Thyroid gland (tissue), 4 donors: ENCODE results near the gene EIF2B4. TPM values are rescaled to one million over a fixed set of nuclear protein-coding genes. Genes with fewer than 3 reads are reported as not detected.

Experiments used
- DNase-seq, 2 donors: peaks; one replicate each; pipeline ENCODE4 v3.0.0-alpha.2; 2019
- H3K27ac ChIP-seq, 3 donors: fragments of 200-600 bp; sonication (generic); 1 replicate in 2 of 3; 2 replicates in 1 of 3; pipeline ENCODE4 v1.5.1; 2016 to 2019; ENCODE audit warnings: mild to moderate bottlenecking in 1 of 3, moderate library complexity in 1 of 3
- H3K27me3 ChIP-seq: fragments of 200-600 bp; sonication (generic); one replicate; pipeline ENCODE4 v1.5.1; 2019
- H3K36me3 ChIP-seq, 2 donors: fragments of 200-600 bp; sonication (generic); one replicate each; pipeline ENCODE4 v1.5.1; 2016 to 2019
- H3K4me1 ChIP-seq, 2 donors: fragments of 200-600 bp; sonication (generic); one replicate each; pipeline ENCODE4 v1.5.1; 2017 to 2019
- H3K4me3 ChIP-seq, 3 donors: fragments of 200-600 bp; sonication (generic); replicated peaks in 1 of 3; 1 replicate in 2 of 3; 2 replicates in 1 of 3; pipeline ENCODE4 v1.5.1; 2016; ENCODE audit warnings: mild to moderate bottlenecking in 1 of 3
- H3K9me3 ChIP-seq: fragments of 200-600 bp; sonication (generic); one replicate; pipeline ENCODE4 v1.5.1; 2017
- POLR2A ChIP-seq, 2 donors: fragments of 450-650 bp; IDR thresholded peaks; one replicate each; pipeline ENCODE4 v1.6.1; 2017; ENCODE audit warnings: antibody characterized with exemption in 2 of 2, mild to moderate bottlenecking in 2 of 2, moderate library complexity in 1 of 2
- WGBS, 2 donors: methylation state at CpG; one replicate each; pipeline ENCODE4 v1.1.5; 2017; 5-methylcytosine and 5-hydroxymethylcytosine counted together
- intact Hi-C: fragments of 100-400 bp; cut with DNase I; formaldehyde crosslinking; loops from one replicate; pipeline ENCODE4 v1.15.1; 2023
- total RNA-seq, 4 donors: library from RNA; depleted of rRNA; stranded (reverse); fragments of >200 nt; gene quantifications; one replicate each; pipeline ENCODE4 v1.2.3, GENCODE V29; 2016
- TF ChIP-seq, protein P1 (sequence below), 6 experiments: fragments of 200-600 bp in 3 of 6; fragments of 450-650 bp in 3 of 6; sonication (generic) in 3 of 6; IDR thresholded peaks; one replicate each; pipeline ENCODE4 v1.5.1; 2016 to 2019; ENCODE audit warnings: antibody characterized with exemption in 6 of 6, mild to moderate bottlenecking in 2 of 6, inconsistent platforms in 1 of 6, moderate library complexity in 1 of 6

Gene EIF2B4
- total RNA-seq, 4 donors from 2014 or later: 34.7 to 44.0 (median 38.6) TPM

- Histone ChIP-seq H3K4me1 (no peaks in the 10 kb centered on the region), H3K27ac (no peak overlapping the region), H3K4me3 (no peak overlapping the region), H3K36me3 (no peaks in the 10 kb centered on the region), H3K27me3 (no peaks in the 10 kb centered on the region), H3K9me3 (no peaks in the 10 kb centered on the region)
- intact Hi-C loops: no loop called here
- no peak for TF ChIP-seq POLR2A (IDR thresholded peaks at IDR 0.05)
- TF ChIP-seq, protein P1, sequence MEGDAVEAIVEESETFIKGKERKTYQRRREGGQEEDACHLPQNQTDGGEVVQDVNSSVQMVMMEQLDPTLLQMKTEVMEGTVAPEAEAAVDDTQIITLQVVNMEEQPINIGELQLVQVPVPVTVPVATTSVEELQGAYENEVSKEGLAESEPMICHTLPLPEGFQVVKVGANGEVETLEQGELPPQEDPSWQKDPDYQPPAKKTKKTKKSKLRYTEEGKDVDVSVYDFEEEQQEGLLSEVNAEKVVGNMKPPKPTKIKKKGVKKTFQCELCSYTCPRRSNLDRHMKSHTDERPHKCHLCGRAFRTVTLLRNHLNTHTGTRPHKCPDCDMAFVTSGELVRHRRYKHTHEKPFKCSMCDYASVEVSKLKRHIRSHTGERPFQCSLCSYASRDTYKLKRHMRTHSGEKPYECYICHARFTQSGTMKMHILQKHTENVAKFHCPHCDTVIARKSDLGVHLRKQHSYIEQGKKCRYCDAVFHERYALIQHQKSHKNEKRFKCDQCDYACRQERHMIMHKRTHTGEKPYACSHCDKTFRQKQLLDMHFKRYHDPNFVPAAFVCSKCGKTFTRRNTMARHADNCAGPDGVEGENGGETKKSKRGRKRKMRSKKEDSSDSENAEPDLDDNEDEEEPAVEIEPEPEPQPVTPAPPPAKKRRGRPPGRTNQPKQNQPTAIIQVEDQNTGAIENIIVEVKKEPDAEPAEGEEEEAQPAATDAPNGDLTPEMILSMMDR (IDR thresholded peaks at IDR 0.05): no peak
- WGBS, 2 donors: 97 to 98% methylated on average over 33 of the region's 33 CpGs
- DNase-seq: no peak
Observed at GRCh38 chr2:27393225-27393624, 23.1 kb upstream of the EIF2B4 start.

DNA sequence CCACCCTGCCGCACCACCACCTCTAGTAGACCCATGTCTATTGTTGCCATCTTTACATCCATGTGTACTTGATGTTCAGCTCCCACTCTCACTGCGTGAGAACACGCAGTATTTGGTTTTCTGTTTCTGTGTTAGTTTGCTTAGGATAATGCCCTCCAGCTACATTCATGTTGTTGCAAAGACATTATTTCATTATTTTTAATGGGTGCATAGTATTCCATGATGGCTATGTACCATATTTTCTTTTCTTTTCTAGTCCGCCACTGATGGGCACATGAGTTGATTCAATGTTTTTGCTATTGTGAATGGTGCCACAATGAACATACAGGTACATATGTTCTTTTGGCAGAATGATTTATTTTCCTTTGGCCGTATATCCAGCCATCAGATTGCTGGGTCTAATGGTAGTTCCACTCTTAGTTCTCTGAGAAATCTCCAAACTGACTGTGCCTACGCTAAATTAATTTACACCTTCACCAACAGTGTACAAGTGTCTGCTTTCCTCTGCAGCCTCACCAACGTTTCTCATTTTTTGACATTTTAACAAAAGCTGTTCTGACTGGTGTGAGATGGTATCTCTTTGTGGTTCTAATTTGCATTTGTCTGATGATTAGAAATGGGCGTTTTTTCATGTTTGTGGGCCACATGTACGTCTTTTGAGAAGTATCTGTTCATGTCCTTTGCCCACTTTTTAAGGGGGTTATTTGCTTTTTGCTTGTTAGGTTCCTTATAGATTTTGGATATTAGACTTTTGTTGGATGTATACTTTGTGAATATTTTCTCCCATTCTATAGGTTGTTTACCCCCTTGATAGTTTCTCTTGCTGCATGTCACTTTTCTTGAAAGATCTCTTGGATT is 20.9 kb upstream of the EIF2B4 start:
- no peak for DNase-seq
- H3K9me3 ChIP-seq: no peaks in the 10 kb centered on the region
- intact Hi-C loops: no loop called here
- whole genome bisulfite sequencing, 2 donors: 95 to 96% methylated on average over 9 of the region's 9 CpGs
- H3K36me3 ChIP-seq: no peaks in the 10 kb centered on the region
- H3K27me3 ChIP-seq: no peaks in the 10 kb centered on the region
- H3K4me1 ChIP-seq: no peaks in the 10 kb centered on the region
- no peak for TF ChIP-seq POLR2A (IDR thresholded peaks at IDR 0.05)
- TF ChIP-seq, protein P1 (IDR thresholded peaks at IDR 0.05): no peak
- H3K4me3 ChIP-seq: no peak overlapping the region
- H3K27ac ChIP-seq: no peak overlapping the region

DNA sequence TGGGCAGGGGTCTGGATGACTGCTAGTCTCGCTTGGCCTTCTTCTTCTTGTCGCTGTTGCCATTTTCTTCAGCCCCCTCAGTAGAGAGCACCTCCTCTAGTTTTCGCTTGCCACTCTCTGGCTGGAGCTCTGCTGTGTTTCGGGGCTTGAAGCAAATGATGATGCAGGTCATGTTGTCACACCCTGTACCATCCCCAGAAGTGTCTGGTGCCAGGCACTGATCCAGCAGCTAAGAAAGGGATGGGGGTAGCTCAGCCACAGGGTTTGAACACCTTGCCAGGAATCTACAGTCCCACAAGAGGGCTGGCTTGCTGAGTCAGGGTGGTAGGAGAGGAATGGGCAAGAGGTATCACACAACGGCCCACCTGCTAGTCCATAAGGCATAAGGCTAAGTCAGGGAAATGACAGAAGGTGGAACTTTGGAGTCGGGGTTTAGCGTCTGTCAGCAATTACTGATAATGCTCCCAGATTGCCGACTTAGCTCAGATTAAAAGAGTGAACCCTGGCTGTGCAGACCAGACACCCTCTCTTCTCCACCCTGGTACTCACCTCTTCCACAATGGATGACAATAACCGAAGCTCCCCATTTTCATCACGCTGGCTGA is 11.5 kb upstream of the EIF2B4 start:
- TF ChIP-seq, protein P1 (IDR thresholded peaks at IDR 0.05): no peak
- no peak for TF ChIP-seq POLR2A (IDR thresholded peaks at IDR 0.05)
- no peak for DNase-seq
- H3K4me1 ChIP-seq: peaks cover 12 to 28% of the 10 kb centered on the region in 2 donors
- no peak overlapping the region for H3K4me3 ChIP-seq
- no peaks in the 10 kb centered on the region for H3K27me3 ChIP-seq
- no peaks in the 10 kb centered on the region for H3K9me3 ChIP-seq
- H3K27ac ChIP-seq: no peak overlapping the region
- intact Hi-C loops: loop anchor here (2.0 kb wide), 1 partner anchor 47 kb away; the partner anchor contains the start of gene NRBP1
- 93 to 94% methylated on average over 10 of the region's 10 CpGs for WGBS, 2 donors
- H3K36me3 ChIP-seq: peaks cover 35 to 39% of the 10 kb centered on the region in 2 donors

- peaks cover 12 to 28% of the 10 kb centered on the region in 2 donors for H3K4me1 ChIP-seq
- H3K9me3 ChIP-seq: no peaks in the 10 kb centered on the region
- 36 to 39% methylated on average over 25 to 32 of the region's 67 CpGs for WGBS, 2 donors
- TF ChIP-seq POLR2A (IDR thresholded peaks at IDR 0.05): peak in 1 of 2 donors; percentile 62
- TF ChIP-seq, protein P1 (IDR thresholded peaks at IDR 0.05): no peak
- H3K36me3 ChIP-seq: peaks cover 43 to 47% of the 10 kb centered on the region in 2 donors
- peak within 1 kb of the TSS; percentile 61 to 84 (median 81) for H3K27ac ChIP-seq
- intact Hi-C loops: no loop called here
- H3K4me3 ChIP-seq: peak within 1 kb of the TSS; percentile 3 to 79 (median 62)
- H3K27me3 ChIP-seq: no peaks in the 10 kb centered on the region
- DNase-seq: peak; percentile 98 to 99
Observed at GRCh38 chr2:27380626-27381545, 10.7 kb upstream of the EIF2B4 start, which contains the start of gene ZNF513. TSS of gene ZNF513 (minus strand) at chr2:27380734. CDS start at chr2:27380526, 208 bp downstream.
